Measurements from ENCODE around the gene KRTAP27-1. TPM values are rescaled to one million over a fixed set of nuclear protein-coding genes. Genes with fewer than 3 reads are reported as not detected.

The KRTAP27-1 gene
- total RNA-seq (2022; extraction: Qiagen RNA extraction; ENCODE audit: low read depth), result not detected in 5 replicates

GRCh38 chr21:30337276-30337744 lies at the start of gene KRTAP27-1:
Gene KRTAP27-1, minus strand, starts transcription at chr21:30337694. Its CDS starts 26 bp downstream, at chr21:30337668.

GRCh38 chr21:30372139-30372770 lies 34.8 kb upstream of the KRTAP27-1 start, which contains the start of gene KRTAP13-2:
Gene KRTAP13-2, minus strand, starts transcription at chr21:30372271. Its CDS starts 58 bp downstream, at chr21:30372213.

GRCh38 chr21:30348506-30348905 lies 11.0 kb upstream of the KRTAP27-1 start, which contains the start of gene KRTAP23-1:
Gene KRTAP23-1, minus strand, starts transcription at chr21:30348606. Its CDS starts 0 bp downstream, at chr21:30348606.

GRCh38 chr21:30320215-30320614 lies 17.3 kb downstream of the KRTAP27-1 start, which contains the start of gene KRTAP26-1:
Gene KRTAP26-1, minus strand, starts transcription at chr21:30320315. Its CDS starts 280 bp downstream, at chr21:30320035.

GRCh38 chr21:30289215-30289614 lies 48.3 kb downstream of the KRTAP27-1 start, which contains the start of gene KRTAP25-1:
Gene KRTAP25-1, minus strand, starts transcription at chr21:30289514. Its CDS starts 24 bp downstream, at chr21:30289490.

Other genes starting within 250 kb of the KRTAP27-1 start
- not detected in 5 replicates for gene CLDN17, start 170.9 kb downstream of the KRTAP27-1 start, total RNA-seq (2022; extraction: Qiagen RNA extraction; ENCODE audit: low read depth)
- gene CLDN8, start 121.6 kb downstream of the KRTAP27-1 start, total RNA-seq (2022; extraction: Qiagen RNA extraction; ENCODE audit: low read depth), result not detected in 5 replicates
- gene KRTAP24-1, start 54.7 kb downstream of the KRTAP27-1 start, total RNA-seq (2022; extraction: Qiagen RNA extraction; ENCODE audit: low read depth), result not detected in 5 replicates
- gene KRTAP25-1, start 48.2 kb downstream of the KRTAP27-1 start, total RNA-seq (2022; extraction: Qiagen RNA extraction; ENCODE audit: low read depth), result not detected in 5 replicates
- not detected in 5 replicates for gene KRTAP26-1, start 17.4 kb downstream of the KRTAP27-1 start, total RNA-seq (2022; extraction: Qiagen RNA extraction; ENCODE audit: low read depth)
- gene KRTAP23-1, start 10.9 kb upstream of the KRTAP27-1 start, total RNA-seq (2022; extraction: Qiagen RNA extraction; ENCODE audit: low read depth), result not detected in 5 replicates
- gene KRTAP13-2, start 34.6 kb upstream of the KRTAP27-1 start, total RNA-seq (2022; extraction: Qiagen RNA extraction; ENCODE audit: low read depth), result not detected in 5 replicates
- gene KRTAP13-1, start 58.3 kb upstream of the KRTAP27-1 start, total RNA-seq (2022; extraction: Qiagen RNA extraction; ENCODE audit: low read depth), result not detected in 5 replicates
- gene KRTAP13-3, start 88.2 kb upstream of the KRTAP27-1 start, total RNA-seq (2022; extraction: Qiagen RNA extraction; ENCODE audit: low read depth), result not detected in 5 replicates
- gene KRTAP13-4, start 92.5 kb upstream of the KRTAP27-1 start, total RNA-seq (2022; extraction: Qiagen RNA extraction; ENCODE audit: low read depth), result not detected in 5 replicates
- not detected in 5 replicates for gene KRTAP15-1, start 102.6 kb upstream of the KRTAP27-1 start, total RNA-seq (2022; extraction: Qiagen RNA extraction; ENCODE audit: low read depth)
- gene KRTAP19-1, start 142.7 kb upstream of the KRTAP27-1 start, total RNA-seq (2022; extraction: Qiagen RNA extraction; ENCODE audit: low read depth), result not detected in 5 replicates
- gene KRTAP19-2, start 149.7 kb upstream of the KRTAP27-1 start, total RNA-seq (2022; extraction: Qiagen RNA extraction; ENCODE audit: low read depth), result not detected in 5 replicates
- gene KRTAP19-3, start 154.3 kb upstream of the KRTAP27-1 start, total RNA-seq (2022; extraction: Qiagen RNA extraction; ENCODE audit: low read depth), result not detected in 5 replicates
- gene KRTAP19-4, start 159.5 kb upstream of the KRTAP27-1 start, total RNA-seq (2022; extraction: Qiagen RNA extraction; ENCODE audit: low read depth), result not detected in 5 replicates
- gene KRTAP19-5, start 164.4 kb upstream of the KRTAP27-1 start, total RNA-seq (2022; extraction: Qiagen RNA extraction; ENCODE audit: low read depth), result not detected in 5 replicates
- not detected in 5 replicates for gene KRTAP19-6, start 204.2 kb upstream of the KRTAP27-1 start, total RNA-seq (2022; extraction: Qiagen RNA extraction; ENCODE audit: low read depth)
- gene KRTAP19-7, start 223.6 kb upstream of the KRTAP27-1 start, total RNA-seq (2022; extraction: Qiagen RNA extraction; ENCODE audit: low read depth), result not detected in 5 replicates